Activated B cell treated with CpG ODN at 0.5 μM for 24 hours (primary cell): ENCODE measurements around the gene CCT6B. TPM values are rescaled to one million over a fixed set of nuclear protein-coding genes. Genes with fewer than 3 reads are reported as not detected.
A peak's percentile ranks its signal among the peaks of the same experiment; 100 is the strongest.

Source experiments
- ATAC-seq: fragments of 200-7000 bp; cut with Tn5 transposase; one replicate; pipeline ENCODE4 v1.10.0; 2021; ENCODE audit warnings: low read depth, mild to moderate bottlenecking, moderate library complexity
- CTCF ChIA-PET: fragments of 350-600 bp; sonication (Branson Sonifier 250); formaldehyde crosslinking; loops from one replicate; lab custom pipeline; 2021; ENCODE audit warnings: antibody characterized with exemption; lab: Charles Lee
- POLR2A ChIA-PET: fragments of 350-600 bp; sonication (Branson Sonifier 250); formaldehyde crosslinking; loops from one replicate; lab custom pipeline; 2021; ENCODE audit warnings: antibody characterized with exemption; lab: Charles Lee
- DNase-seq: peaks from one replicate; pipeline ENCODE4 v3.0.0; 2022
- H3K27ac Mint-ChIP-seq: one replicate; pipeline ENCODE4 v1.8.0; 2020; ENCODE audit warnings: mixed read lengths
- H3K27me3 Mint-ChIP-seq: one replicate; pipeline ENCODE4 v1.8.0; 2021; ENCODE audit warnings: mixed read lengths
- H3K36me3 Mint-ChIP-seq: one replicate; pipeline ENCODE4 v1.8.0; 2021; ENCODE audit warnings: low read depth, mixed read lengths
- H3K4me1 Mint-ChIP-seq: one replicate; pipeline ENCODE4 v1.8.0; 2021; ENCODE audit warnings: mixed read lengths
- H3K4me3 Mint-ChIP-seq: one replicate; pipeline ENCODE4 v1.8.0; 2020; ENCODE audit warnings: mild to moderate bottlenecking, mixed read lengths
- H3K9me3 Mint-ChIP-seq: one replicate; pipeline ENCODE4 v1.8.0; 2020; ENCODE audit warnings: mixed read lengths
- CTCF ChIP-seq: fragments of 200-600 bp; IDR thresholded peaks from one replicate; pipeline ENCODE4 v1.8.0; 2022; ENCODE audit warnings: antibody characterized with exemption, mild to moderate bottlenecking
- intact Hi-C: fragments of 100-400 bp; cut with micrococcal nuclease; formaldehyde crosslinking; loops from one replicate; pipeline ENCODE4 v1.15.1; 2024
- total RNA-seq: library from RNA; stranded (reverse); gene quantifications from 2 replicates; pipeline ENCODE4 v1.2.3, GENCODE V29; 2022

The CCT6B gene, protein sequence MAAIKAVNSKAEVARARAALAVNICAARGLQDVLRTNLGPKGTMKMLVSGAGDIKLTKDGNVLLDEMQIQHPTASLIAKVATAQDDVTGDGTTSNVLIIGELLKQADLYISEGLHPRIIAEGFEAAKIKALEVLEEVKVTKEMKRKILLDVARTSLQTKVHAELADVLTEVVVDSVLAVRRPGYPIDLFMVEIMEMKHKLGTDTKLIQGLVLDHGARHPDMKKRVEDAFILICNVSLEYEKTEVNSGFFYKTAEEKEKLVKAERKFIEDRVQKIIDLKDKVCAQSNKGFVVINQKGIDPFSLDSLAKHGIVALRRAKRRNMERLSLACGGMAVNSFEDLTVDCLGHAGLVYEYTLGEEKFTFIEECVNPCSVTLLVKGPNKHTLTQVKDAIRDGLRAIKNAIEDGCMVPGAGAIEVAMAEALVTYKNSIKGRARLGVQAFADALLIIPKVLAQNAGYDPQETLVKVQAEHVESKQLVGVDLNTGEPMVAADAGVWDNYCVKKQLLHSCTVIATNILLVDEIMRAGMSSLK
- total RNA-seq = 2.1 and 2.4 TPM in 2 replicates

DNA sequence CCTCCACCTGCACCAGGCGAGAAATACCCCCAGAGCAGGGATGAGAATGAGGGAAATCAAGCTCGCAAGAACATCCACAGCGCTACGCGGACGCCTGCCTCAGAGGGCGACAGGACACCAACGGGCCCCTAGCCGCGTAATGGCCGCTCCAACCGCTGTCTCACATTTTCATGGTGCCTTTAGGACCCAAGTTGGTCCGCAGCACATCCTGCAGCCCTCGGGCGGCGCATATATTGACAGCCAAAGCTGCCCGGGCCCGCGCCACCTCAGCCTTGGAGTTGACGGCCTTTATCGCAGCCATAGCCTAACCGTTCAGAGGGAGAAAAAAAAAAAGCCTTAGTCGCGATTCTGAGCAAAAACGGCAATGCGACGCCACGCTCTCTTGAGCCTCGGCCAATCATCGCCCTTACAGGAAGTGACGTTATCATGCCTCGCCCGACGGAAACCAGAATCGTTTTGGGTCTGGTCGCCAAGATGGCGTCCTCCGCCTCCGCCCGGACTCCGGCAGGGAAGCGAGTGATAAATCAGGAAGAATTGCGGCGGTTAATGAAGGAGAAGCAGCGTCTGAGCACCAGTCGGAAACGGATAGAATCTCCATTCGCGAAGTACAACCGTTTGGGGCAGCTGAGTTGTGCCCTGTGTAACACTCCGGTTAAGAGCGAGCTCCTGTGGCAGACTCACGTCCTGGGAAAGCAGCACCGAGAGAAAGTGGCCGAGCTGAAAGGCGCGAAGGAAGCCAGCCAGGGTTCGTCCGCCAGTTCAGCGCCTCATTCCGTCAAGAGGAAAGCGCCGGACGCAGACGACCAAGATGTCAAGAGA lies at the start of gene CCT6B, which contains the start of gene ZNF830:
CCT6B (minus strand) TSS at position 368 of the 819 bp plus-strand sequence; CDS start at position 301, 67 bp downstream.
ZNF830 (plus strand) TSS at position 448 of the 819 bp plus-strand sequence; CDS start at position 475, 27 bp downstream.
- no peak for TF ChIP-seq CTCF
- ATAC-seq (peak; percentile 94), DNase-seq (peak; percentile 81)
- H3K4me1 Mint-ChIP-seq = peaks cover 24% of the 10 kb centered on the region
- H3K27me3 Mint-ChIP-seq = peaks cover 8% of the 10 kb centered on the region
- peak within 1 kb of the TSS; percentile 100 for H3K4me3 Mint-ChIP-seq
- POLR2A ChIA-PET = interaction anchor here (0.6 to 2.1 kb wide), 9 partner anchors 17 to 617 kb away, joined by 3 to 25 read pairs (median 3); partner anchors contain the start of genes FNDC8, LIG3 and PEX12
- CTCF ChIA-PET = interaction anchor here (0.9 kb wide), 1 partner anchor 159 kb away, joined by 3 read pairs; no protein-coding TSS in a partner anchor
- intact Hi-C loops = loop anchor here (1.0 kb wide), 2 partner anchors 19 to 128 kb away; partner anchors contain the start of gene LIG3
- H3K9me3 Mint-ChIP-seq = peaks cover 2% of the 10 kb centered on the region
- peaks cover 44% of the 10 kb centered on the region for H3K36me3 Mint-ChIP-seq
- H3K27ac Mint-ChIP-seq = peak within 1 kb of the TSS; percentile 99

GRCh38 chr17:35010093-35010492 lies 48.8 kb upstream of the CCT6B start:
- ATAC-seq (no peak), DNase-seq (no peak)
- ChIA-PET POLR2A (interaction anchor here (0.7 to 0.9 kb wide), 3 partner anchors 23 to 79 kb away, joined by 3 to 4 read pairs (median 3); no protein-coding TSS in a partner anchor), CTCF (no interaction called here)
- Mint-ChIP-seq H3K4me3 (no peak overlapping the region), H3K4me1 (no peaks in the 10 kb centered on the region), H3K36me3 (peaks cover 74% of the 10 kb centered on the region), H3K27me3 (no peaks in the 10 kb centered on the region), H3K9me3 (no peaks in the 10 kb centered on the region), H3K27ac (no peak overlapping the region)
- no peak for TF ChIP-seq CTCF
- intact Hi-C loops = no loop called here

- TF ChIP-seq CTCF = no peak
- Mint-ChIP-seq H3K9me3 (no peaks in the 10 kb centered on the region), H3K36me3 (peaks cover 76% of the 10 kb centered on the region), H3K27me3 (no peaks in the 10 kb centered on the region), H3K27ac (peak overlapping the region; percentile 7), H3K4me1 (no peaks in the 10 kb centered on the region), H3K4me3 (no peak overlapping the region)
- intact Hi-C loops = no loop called here
- no peak for ATAC-seq
- POLR2A ChIA-PET = no interaction called here
- DNase-seq = no peak
- CTCF ChIA-PET = no interaction called here
These were observed 45.7 kb upstream of the CCT6B start for GRCh38 chr17:35006961-35007360.

DNA sequence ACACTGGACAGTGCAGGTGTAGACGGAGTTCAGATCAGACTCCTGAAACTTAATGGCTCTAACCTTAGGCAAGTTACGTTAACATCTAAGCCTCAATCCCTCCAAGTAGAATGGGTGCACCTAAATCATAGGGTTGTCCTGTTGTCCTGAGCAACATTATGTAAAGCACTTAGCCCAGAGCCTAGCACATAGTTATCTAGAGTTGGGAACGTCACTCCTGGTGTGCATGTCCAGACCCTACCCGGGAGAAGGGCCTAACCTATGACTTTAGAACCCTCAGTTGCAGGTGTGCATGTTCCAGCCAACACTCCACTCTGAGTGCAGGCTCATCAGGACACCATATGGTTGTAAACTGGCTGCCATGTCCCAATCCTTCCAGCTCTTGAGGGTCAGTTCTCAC lies 45.1 kb upstream of the CCT6B start:
- TF ChIP-seq CTCF = no peak
- Mint-ChIP-seq H3K27ac (no peak overlapping the region), H3K27me3 (no peaks in the 10 kb centered on the region), H3K36me3 (peaks cover 76% of the 10 kb centered on the region), H3K4me1 (no peaks in the 10 kb centered on the region), H3K4me3 (no peak overlapping the region), H3K9me3 (no peaks in the 10 kb centered on the region)
- CTCF ChIA-PET = no interaction called here
- no peak for DNase-seq
- POLR2A ChIA-PET = no interaction called here
- no peak for ATAC-seq
- intact Hi-C loops = no loop called here
